H4 (cell line): ENCODE data around the gene CASTOR1. TPM values are rescaled to one million over a fixed set of nuclear protein-coding genes. Genes with fewer than 3 reads are reported as not detected.

Experiments
- DNase-seq: peaks from one replicate; pipeline ENCODE4 v3.0.0-alpha.2; 2015; ENCODE audit warnings: low spot score
- total RNA-seq: library from RNA; depleted of rRNA; stranded (reverse); fragments of >200 nt; shearing (Covaris generic); gene quantifications from 2 replicates; pipeline ENCODE4 v1.2.3, GENCODE V29; 2014

Gene CASTOR1
- total RNA-seq, 1 experiment from 2014 or later: 6.6 TPM

DNA sequence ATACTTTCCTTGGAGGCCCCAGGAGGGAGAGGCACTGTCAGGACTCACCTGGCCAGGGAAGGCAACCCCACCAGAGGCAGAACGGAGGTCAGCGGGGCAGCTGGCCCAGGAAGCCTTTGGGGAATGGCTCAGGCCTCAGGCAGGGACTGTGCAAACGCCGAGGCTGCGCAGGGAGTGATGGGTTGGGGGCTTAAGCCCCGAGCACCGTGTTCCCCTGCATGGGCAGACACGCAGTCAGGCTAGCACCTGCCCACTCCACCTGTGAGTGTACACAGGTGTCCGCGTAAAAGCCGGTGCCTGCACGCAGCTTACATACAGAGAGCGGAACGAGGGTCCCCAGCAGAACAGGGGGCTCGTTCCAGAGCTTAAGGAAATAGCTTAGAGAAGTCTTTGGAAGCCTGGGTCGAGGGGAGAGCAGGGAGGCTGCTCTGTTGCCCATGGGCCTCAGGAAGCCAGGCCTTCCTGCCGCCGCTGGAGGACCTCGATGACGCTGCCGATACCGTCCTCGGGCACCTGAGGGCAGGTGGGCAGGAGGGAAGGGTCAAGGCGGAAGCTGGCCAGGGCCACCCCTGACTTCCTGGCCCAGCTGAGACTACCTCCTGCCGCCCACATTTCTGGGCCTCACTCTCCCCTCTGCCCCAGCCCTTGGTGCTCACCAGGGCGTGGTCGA, 4.0 kb downstream of the CASTOR1 start:
- DNase-seq: no peak

- no peak for DNase-seq
Measured at GRCh38 chr22:30284666-30285065, 4.6 kb downstream of the CASTOR1 start.

- no peak for DNase-seq
Measured at GRCh38 chr22:30284172-30284571, 5.1 kb downstream of the CASTOR1 start.

- DNase-seq: no peak
Measured at GRCh38 chr22:30283342-30283741, 6.0 kb downstream of the CASTOR1 start.

- DNase-seq: no peak
Measured at GRCh38 chr22:30282616-30283046, 6.7 kb downstream of the CASTOR1 start.

GRCh38 chr22:30280505-30280904, 8.8 kb downstream of the CASTOR1 start:
- DNase-seq: no peak

- no peak for DNase-seq
Measured at GRCh38 chr22:30279932-30280331, 9.4 kb downstream of the CASTOR1 start.

- DNase-seq: peak; percentile 31
Measured at GRCh38 chr22:30279046-30279788, 10.1 kb downstream of the CASTOR1 start.

DNA sequence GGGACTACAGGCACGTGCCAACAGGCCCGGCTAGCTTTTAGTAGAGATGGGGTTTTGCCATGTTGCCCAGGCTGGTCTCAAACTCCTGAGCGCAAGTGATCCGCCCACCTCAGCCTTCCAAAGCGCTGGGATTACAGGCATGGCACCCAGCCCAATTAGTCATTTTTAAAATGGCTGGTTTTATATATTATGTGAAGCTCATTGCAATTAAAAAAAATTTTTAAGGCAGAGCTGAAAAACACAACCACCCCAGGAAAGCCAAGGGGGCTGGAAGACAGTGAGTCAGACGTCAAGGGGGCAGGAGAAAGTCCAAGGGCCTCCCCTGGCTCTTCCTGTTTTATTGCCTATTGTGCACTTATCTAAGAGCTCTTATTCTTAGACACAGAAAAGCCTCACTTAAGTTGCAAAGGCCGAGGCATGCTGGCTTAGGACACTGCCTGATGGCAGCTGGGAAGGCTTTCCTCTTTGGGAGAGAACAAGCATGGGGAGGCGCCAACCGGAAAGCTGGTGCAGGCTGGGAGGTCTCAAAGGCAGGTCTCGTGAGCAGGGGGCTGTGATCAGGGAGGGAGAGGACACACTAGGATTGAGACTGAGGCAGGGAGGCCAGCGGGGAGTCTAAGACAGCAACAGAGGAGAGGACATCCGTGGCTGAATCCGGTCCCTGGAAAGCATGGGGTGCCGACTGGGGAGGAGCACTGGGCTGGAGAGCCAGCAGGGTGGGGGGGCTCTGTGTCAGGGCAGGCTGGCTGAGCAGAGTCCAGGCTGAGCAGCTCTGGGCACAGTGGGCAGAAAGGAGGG, 11.6 kb downstream of the CASTOR1 start:
- DNase-seq: peak; percentile 47

GRCh38 chr22:30276039-30276438, 13.3 kb downstream of the CASTOR1 start:
- DNase-seq: no peak

GRCh38 chr22:30275625-30276024, 13.7 kb downstream of the CASTOR1 start:
- no peak for DNase-seq

DNA sequence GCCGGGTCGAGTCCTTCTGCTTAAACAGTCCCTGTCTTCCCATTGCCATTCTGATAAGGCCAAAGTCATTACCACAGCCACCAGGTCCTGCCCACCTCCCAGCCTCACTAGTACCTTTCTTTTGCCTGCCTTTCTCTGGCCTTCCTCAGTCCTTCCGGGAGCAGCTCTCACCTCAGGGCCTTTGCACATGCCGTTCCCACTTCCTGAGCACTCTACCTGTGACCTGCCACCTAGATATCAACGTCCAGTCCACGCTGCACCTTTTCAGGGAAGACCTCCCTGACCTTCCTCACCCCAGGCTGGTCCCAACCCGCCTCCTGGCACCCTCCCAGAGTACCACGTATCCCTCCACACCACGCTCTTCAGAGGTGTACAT, 14.9 kb downstream of the CASTOR1 start:
- DNase-seq: no peak

DNA sequence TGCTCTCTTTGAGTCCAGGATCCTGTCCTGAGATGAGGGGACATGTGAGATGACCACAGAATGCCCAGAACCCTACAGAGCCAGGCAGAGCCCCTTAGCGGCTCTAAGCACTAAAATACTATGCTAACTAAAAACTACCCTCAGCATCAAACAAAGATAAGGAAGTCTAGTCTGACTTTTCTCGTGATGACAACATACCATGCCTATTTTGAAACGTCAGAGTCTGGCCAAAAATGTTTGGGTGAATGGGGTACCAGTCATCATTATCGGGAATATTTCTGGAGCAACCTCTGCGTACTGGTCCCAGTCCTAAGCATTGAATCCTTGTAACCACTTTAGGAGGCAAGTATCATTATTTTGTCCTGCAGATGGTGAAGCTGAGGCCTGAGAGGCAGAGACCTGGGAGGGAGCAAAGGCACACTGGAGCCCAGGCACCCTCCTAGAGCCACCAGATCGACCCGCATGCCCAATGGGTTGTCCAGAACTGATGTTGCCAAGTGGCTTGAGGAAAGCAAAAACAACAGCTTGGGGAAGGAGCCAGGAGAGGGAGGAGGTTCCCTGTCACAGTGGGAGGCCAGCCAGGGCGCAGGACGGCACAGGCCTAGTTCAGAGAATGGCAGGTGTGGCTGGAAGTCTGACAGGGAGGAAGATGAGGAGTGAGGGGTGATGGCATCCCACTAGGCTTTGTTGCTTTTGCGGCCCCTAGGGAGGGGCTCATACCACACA, 15.4 kb downstream of the CASTOR1 start:
- no peak for DNase-seq

- DNase-seq: no peak
Measured at GRCh38 chr22:30272781-30273601, 16.3 kb downstream of the CASTOR1 start.

DNA sequence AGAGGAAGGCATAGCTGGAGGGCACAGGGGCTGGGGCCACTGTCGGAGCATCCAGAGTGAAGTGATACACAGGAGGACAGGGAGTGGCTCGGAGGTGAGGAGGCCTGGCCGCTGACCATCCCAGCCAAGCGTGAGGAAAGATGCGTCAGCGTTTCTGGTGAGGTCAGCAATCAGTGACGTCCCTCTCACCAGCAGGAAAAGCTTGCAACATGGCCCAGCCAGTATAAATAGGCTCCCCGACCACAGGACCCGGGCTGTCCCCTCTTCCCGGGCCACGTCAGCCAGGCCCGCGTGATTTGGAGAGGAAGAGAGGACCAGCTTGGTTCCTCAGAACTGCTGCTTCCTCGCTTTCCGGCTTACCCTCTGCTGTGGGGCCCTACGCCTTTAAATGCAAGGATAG, 18.5 kb downstream of the CASTOR1 start:
- DNase-seq: no peak

DNA sequence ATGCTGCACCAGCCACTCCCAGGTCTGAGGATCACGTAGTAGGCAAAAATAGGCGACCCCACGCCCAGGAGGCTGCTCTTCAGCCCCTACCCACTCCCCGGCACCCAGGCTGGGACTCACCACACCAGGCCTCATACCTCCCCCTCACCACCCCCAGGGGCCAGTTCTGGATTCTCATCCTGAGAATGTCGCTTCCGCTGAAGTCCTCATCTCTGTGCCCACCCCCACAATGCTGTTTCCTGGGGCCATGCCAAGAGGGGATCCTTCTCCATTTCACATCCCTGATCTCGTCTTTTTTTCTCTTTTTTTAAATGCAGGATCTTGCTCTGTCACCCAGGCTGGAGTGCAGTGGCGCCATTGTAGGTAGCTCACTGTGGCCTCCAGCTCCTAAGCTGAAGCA, 21.0 kb downstream of the CASTOR1 start:
- no peak for DNase-seq

DNA sequence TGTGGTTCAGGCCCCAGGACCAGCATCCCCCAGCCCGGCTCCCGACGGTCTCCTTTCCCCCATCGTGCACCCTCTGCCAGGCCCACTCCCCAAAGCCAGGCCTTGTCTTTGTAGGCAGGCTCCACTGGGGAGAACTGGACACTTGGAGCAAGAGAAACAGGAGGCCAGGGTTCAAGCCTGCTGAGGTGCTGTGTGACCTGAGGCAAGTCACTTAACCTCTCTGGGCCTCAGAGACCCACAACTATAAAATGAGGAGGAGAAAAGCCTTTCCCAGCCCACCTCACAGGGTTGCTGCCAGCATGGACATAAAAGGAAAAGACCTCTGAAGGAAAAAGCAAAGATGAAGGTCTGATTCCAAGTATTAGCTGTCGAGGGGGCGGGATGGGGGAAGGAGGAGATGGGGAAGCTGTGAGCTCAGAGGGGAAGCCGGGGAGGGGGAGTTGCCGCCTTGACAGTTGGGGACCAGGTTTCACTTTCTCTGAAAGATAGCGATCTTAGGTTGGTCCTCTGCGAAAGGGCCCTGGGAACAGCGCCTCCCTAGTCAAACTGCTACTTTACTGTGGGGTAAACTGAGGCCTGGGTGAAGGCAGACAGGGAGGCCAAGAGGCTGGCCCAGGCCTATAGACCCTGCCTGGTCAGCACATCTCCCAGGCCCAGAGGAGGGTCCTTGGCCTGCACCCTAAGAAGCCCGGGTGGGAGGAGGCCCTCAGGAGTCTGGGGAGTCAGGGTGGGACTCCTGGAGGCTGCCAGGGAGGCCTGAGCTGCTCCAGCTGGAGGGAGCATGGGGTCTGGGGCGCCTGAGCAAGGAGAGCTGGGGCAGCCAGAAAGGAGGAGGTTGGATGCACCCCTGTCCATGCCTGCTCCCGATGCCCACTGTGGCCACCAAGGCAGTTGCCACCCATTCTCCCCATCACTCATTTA, 21.7 kb downstream of the CASTOR1 start:
- no peak for DNase-seq

DNA sequence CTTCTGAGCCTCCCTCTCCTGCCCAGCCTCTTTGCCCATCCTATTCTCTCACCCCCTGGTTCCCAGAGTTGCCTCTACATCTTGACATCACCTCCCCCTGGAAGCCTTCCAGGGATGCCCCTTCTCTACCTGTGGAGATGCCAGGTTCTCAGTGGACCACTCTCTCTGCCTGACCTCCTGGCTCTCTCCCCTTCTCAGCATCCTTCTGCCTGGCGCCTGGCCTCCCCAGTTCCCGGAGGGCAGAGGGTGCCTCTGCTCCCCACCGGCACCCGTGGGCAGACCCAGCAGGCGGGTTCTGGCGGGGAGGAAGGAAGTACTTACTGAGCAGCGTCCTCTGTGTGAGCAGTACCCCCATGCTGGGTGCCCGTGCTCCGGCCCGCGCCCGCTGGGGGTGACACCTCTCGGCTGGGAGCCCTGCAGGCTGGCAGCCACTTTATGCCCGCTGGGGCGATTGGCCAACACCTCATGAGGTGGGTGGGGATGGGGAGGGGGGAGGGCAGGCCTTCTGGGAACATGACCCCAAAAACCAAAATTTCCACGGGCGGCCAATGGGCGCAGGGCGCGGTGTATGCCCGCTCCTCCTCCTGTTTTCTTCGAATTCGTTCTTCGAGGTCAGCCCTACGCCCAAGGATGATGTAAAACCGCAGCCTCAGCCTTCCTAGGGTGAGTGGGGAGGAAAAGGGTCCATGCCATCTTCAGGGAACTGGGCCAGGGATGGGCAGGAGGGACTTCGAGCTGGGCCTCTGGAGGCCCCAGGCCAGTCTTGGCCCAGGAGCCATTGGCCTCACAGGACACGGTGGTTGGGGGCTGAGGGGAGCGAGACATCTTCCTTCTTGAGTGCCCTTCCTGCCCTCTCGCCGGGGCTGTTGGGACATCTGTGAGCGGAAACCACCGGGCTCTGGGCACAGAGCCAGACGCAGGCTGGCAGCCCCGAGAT, 22.6 kb downstream of the CASTOR1 start, which contains the start of gene OSM:
TSS of gene OSM (minus strand) at position 407 of the 937 bp plus-strand sequence. CDS start at position 355, 52 bp downstream.
- no peak for DNase-seq
